ENCODE measurements around the gene SNED1. TPM values are rescaled to one million over a fixed set of nuclear protein-coding genes. Genes with fewer than 3 reads are reported as not detected.

The SNED1 gene
- total and polyA plus RNA-seq, 9 of the 15 experiments (the other 6 are each of a cell fraction or from before 2014, with no cell fraction given) = 0.03 to 0.07 (median 0.05) TPM; not detected in 5

GRCh38 chr2:240959941-240960308 lies 38.5 kb upstream of the SNED1 start:
- Histone ChIP-seq H3K27ac (ENCODE audit: extremely low read depth, low read depth, low read length) (no peak overlapping the region), H3K9me3 (replicated peaks; ENCODE audit: control insufficient read depth, insufficient read depth, low read depth, low read length) (no peaks in the 10 kb centered on the region), H3K4me2 (ENCODE audit: insufficient read depth, low read length) (no peak overlapping the region), H3K9ac (ENCODE audit: insufficient read depth in 1 of 2, low read depth in 2 of 2, low read length in 2 of 2) (no peak overlapping the region), H3K4me3 (no peak overlapping the region), H3K9me1 (ENCODE audit: control insufficient read depth, insufficient read depth, low read length) (no peaks in the 10 kb centered on the region), H3K36me3 (ENCODE audit: control insufficient read depth, insufficient read depth, low read length) (no peaks in the 10 kb centered on the region), H3K79me2 (ENCODE audit: control insufficient read depth, insufficient read depth, low read length) (no peaks in the 10 kb centered on the region), H3K4me1 (replicated peaks in 1 of 2; ENCODE audit: control insufficient read depth in 2 of 2, insufficient read depth in 2 of 2, low read length in 2 of 2) (peaks cover 0 to 4% of the 10 kb centered on the region in 2 experiments; a peak in 1 of 5 replicates), H3K27me3 (ENCODE audit: control insufficient read depth in 2 of 2, insufficient read depth in 2 of 2, low read length in 2 of 2) (peaks cover 0 to 50% of the 10 kb centered on the region in 2 experiments; a peak in 2 of 5 replicates), H4K20me1 (replicated peaks; ENCODE audit: control insufficient read depth, insufficient read depth, low read length) (no peaks in the 10 kb centered on the region), H2AFZ (ENCODE audit: low read depth, low read length) (no peak overlapping the region)
- CTCF ChIA-PET (ENCODE audit: low intra/inter-chr PET ratio) = no interaction called here
- intact Hi-C loops (cut with micrococcal nuclease) = no loop called here
- POLR2A ChIA-PET = interaction anchor here (0.8 kb wide), 1 partner anchor 51 kb away, joined by 4 read pairs; no protein-coding TSS in a partner anchor
- FAIRE-seq = no peak
- WGBS (ENCODE audit: insufficient coverage, low coverage, missing lambda C conversion rate) = 0% methylated on average over 14 of the region's 14 CpGs
- BruUV-seq (replicated peaks) = no TSS peak
- DNase-seq (ENCODE audit: extremely low read depth in 1 of 4, low spot score in 3 of 4) = no peak
- in situ Hi-C loops (cut with MboI) = no loop called here
- ATAC-seq = no peak
- no peak for TF ChIP-seq ZNF3 (CRISPR knock-in tag; IDR thresholded peaks at IDR 0.05)
- TF ChIP-seq MGA (IDR thresholded peaks at IDR 0.05) = no peak
- TF ChIP-seq SAP30 (IDR thresholded peaks at IDR 0.05; ENCODE audit: borderline replicate concordance, insufficient read depth, low read depth, low read length, poor library complexity, severe bottlenecking) = no peak
- no peak for TF ChIP-seq ZBTB12 (CRISPR knock-in tag; IDR thresholded peaks at IDR 0.05)
- no peak for TF ChIP-seq TSHZ1 (CRISPR knock-in tag; IDR thresholded peaks at IDR 0.05)
- no peak for TF ChIP-seq ZNF212 (CRISPR knock-in tag; IDR thresholded peaks at IDR 0.05)
